AG09309 (cell line): ENCODE data around the gene ESR1.

Experiments
- DNase-seq: peaks from one replicate; pipeline ENCODE4 v3.0.0-alpha.2; 2010; ENCODE audit warnings: low read depth
- H3K4me3 ChIP-seq: 2 replicates; pipeline ENCODE4 v1.5.1; 2011; ENCODE audit warnings: mild to moderate bottlenecking, low read depth, low read length, moderate library complexity; ENCODE audit not compliant: control insufficient read depth
- TF ChIP-seq, protein P1 (sequence below): IDR thresholded peaks from 2 replicates; pipeline ENCODE4 v1.5.1; 2011; ENCODE audit warnings: mild to moderate bottlenecking, low read depth, low read length, inconsistent platforms; ENCODE audit not compliant: insufficient read depth, control insufficient read depth; ENCODE audit errors: missing control alignments

ESR1 gene

DNA sequence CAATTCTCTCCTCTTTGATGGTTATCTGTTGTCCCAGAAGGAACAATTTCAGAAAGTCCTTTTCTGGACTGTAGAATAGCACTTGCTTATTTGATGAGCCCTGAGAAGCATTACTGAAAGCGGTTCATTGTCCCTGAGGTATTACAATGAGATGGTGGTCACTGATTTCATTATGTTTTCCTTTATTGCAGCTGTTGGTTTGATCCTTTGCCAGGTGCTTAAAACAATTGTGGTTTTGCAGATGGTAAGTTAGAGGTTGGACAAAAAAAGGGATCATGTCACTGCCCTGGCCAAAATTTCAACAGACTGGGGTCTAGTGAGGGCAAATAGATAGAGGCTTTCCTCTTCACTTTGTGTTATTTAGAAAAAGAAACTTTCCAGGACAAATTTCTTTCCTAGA, 61.9 kb downstream of the ESR1 start:
- H3K4me3 ChIP-seq: no peak overlapping the region
- no peak for DNase-seq
- TF ChIP-seq, protein P1, sequence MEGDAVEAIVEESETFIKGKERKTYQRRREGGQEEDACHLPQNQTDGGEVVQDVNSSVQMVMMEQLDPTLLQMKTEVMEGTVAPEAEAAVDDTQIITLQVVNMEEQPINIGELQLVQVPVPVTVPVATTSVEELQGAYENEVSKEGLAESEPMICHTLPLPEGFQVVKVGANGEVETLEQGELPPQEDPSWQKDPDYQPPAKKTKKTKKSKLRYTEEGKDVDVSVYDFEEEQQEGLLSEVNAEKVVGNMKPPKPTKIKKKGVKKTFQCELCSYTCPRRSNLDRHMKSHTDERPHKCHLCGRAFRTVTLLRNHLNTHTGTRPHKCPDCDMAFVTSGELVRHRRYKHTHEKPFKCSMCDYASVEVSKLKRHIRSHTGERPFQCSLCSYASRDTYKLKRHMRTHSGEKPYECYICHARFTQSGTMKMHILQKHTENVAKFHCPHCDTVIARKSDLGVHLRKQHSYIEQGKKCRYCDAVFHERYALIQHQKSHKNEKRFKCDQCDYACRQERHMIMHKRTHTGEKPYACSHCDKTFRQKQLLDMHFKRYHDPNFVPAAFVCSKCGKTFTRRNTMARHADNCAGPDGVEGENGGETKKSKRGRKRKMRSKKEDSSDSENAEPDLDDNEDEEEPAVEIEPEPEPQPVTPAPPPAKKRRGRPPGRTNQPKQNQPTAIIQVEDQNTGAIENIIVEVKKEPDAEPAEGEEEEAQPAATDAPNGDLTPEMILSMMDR: no peak

DNA sequence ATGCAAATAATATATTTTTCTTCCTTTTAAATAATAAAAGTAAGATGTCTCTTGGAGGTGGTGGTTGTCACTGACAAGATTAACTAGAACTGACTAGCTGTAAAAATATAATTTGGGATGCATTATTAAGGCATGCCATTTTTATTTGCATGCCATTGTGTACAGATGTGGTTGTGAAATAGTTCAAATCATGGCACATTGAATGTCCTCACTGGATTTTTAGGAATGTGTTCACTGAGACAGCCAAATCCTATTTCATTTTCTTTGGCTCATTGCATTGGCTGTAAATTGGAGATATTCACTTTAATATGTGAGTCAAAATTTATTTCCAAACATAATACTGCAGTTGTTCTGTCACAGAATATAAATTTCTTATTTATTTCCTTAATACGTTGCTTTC, 62.3 kb downstream of the ESR1 start:
- no peak overlapping the region for H3K4me3 ChIP-seq
- TF ChIP-seq, protein P1: no peak
- DNase-seq: no peak

DNA sequence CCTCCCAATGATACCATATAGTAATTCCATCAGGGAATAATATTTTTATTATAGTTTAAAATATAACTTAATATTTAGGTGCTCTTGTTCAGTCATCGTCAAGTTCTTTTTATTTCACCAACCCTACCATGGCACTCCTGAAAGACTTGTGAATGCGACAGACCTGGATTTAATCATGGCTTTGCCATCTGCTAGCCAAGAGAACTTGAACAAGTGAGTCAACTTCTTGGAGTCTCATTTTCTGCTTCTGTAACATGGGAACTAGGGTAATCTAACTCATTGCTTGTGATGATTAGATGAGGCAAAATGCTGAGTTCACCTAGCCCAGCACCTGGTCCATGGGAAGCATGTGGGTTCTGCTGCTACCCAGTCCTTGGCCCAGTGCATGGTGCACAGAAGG, 62.9 kb downstream of the ESR1 start:
- no peak for DNase-seq
- TF ChIP-seq, protein P1: no peak
- H3K4me3 ChIP-seq: no peak overlapping the region

DNA sequence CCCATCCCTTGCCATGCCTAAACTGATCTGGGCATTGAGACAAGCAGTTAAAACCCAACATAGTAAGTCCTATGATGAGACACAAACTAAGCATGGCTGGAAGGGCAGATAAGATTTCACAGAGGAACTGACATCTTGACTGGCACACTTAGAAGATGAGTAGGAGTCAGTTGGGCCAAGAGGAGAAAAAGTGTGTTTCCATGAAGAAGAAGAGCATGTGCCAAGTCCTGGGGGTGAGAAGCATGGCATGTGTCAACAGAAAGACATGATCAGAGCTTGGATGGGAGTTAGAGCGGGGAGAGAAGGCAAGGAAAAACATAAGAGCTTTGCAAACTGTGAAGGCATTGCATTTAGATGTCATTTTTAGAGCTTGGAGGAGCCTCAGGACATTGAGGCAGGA, 68.0 kb downstream of the ESR1 start:
- TF ChIP-seq, protein P1: no peak

DNA sequence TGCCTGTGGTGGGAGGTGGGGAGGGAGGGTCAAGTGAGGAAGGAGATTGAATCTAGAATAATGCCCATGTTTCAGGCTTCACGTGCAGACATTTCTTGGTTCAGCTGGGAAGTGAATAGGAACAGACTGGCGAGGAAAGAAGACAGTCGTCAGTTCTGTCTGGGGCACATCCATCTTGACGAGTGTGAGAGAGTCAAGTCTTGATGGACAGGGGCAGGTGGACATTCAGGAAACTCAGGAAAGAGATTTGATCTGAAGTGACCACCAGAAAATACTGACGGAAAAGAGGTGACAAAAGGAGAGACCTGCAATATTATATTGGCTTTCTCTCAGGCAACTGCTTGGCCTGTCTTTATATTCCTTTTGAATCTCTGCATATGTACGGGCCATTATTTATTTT, 68.6 kb downstream of the ESR1 start:
- no peak for DNase-seq
- TF ChIP-seq, protein P1: no peak

More for the DNA sequence above, 68.0 kb downstream of the ESR1 start:
- no peak for DNase-seq
- no peak overlapping the region for H3K4me3 ChIP-seq

DNA sequence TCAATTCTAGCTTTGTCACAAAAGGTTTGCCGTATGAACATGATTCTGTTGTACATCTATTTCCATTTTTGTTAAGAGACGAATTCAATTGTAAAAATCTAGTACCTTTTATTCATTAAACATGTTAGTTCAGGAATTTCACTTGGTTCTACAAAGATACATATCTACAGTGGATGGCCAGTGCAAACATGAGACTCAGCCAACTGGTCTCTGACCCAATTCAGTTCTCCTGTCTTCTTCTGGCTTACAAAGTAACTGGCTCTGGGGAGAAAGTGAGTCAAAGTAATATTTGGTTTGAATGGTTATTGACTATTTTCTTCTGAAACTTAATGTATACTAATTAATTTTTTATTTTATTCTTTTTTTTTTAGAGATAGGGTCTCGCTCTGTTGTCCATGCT, 70.0 kb downstream of the ESR1 start:
- no peak for DNase-seq
- TF ChIP-seq, protein P1: no peak

More for the DNA sequence above, 68.6 kb downstream of the ESR1 start:
- no peak overlapping the region for H3K4me3 ChIP-seq

DNA sequence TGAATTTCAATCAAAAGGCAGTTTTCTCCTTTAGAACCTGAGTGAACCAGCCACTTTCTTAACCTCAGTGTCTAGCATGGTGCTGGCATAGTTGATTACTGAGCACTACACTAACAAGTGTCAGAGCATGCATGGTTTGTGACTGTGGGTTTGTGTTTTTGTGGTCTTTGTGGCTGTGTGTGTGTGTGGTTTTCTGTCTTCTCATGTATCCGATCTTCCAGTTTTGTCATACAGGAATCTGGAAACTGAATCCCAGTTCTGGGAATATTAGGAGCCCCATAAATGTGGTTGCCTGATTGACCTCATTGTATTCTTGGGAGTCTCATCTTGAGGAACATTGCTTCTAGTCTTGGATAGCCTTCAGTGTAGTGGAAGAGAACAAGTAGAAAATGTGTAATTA, 73.7 kb downstream of the ESR1 start:
- DNase-seq: no peak
- TF ChIP-seq, protein P1: no peak
- H3K4me3 ChIP-seq: no peak overlapping the region

More for the DNA sequence above, 70.0 kb downstream of the ESR1 start:
- H3K4me3 ChIP-seq: no peak overlapping the region
